ENCODE results near the gene DSCAML1. TPM values are rescaled to one million over a fixed set of nuclear protein-coding genes. Genes with fewer than 3 reads are reported as not detected.

The DSCAML1 gene
- total RNA-seq, 1 experiment from 2014 or later = not detected

DNA sequence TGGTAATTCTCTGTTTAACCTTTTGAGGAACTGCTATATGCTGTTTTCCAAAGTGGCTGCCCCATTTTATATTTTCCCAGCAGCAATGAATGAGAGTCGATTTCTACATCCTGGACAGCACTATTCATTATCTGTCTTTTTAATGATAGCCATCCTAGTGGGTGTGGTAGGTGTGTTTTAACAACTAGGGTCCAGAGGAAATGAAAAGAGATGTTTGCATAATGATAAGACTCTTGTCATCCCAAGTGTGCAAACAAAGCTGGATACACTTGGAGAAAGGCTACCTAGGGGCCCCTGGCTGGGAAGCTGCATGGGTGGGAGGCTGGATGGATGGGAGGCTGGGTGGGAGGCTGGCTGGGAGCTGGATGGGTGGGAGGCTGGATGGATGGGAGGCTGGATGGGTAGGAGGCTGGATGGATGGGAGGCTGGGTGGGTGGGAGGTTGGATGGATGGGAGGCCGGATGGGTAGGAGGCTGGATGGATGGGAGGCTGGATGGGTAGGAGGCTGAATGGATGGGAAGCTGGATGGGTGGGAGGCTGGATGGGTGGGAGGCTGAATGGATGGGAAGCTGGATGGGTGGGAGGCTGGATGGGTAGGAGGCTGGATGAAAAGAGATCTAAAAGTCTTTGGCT, 158.0 kb downstream of the DSCAML1 start:
- no TSS peak for BruUV-seq (replicated peaks)
- H2AFZ ChIP-seq (ENCODE audit: low read depth, low read length, poor library complexity, severe bottlenecking) = no peak overlapping the region
- peaks cover 44% of the 10 kb centered on the region for H3K27me3 ChIP-seq (ENCODE audit: insufficient read depth, low read length)
- ATAC-seq (no peak), DNase-seq (ENCODE audit: low read depth, low spot score) (no peak)
- no peaks in the 10 kb centered on the region for H3K36me3 ChIP-seq (ENCODE audit: control insufficient read depth in 1 of 2, insufficient read depth in 2 of 2, low read length in 2 of 2)
- H3K27ac ChIP-seq (ENCODE audit: low read depth, low read length) = no peak overlapping the region
- no peaks in the 10 kb centered on the region for H3K4me1 ChIP-seq (ENCODE audit: control insufficient read depth in 1 of 2, insufficient read depth in 2 of 2, low read length in 2 of 2)
- no peak overlapping the region for H3K4me3 ChIP-seq (replicated peaks in 1 of 2; ENCODE audit: low read depth in 1 of 2, low read length in 2 of 2)
- H3K9me2 ChIP-seq (ENCODE audit: insufficient read depth) = no peaks in the 10 kb centered on the region
- ChIA-PET RAD21 (ENCODE audit: low non-redundant PET in 1 of 2, low total read pairs in 2 of 2, uncharacterized antibody in 2 of 2, unreplicated experiment in 2 of 2) (interaction anchor here in 1 of 2 experiments (0.6 kb wide), 1 partner anchor 33 kb away, joined by 3 read pairs; no protein-coding TSS in a partner anchor), CTCF (no interaction called here), POLR2A (no interaction called here)
- intact Hi-C loops (cut with micrococcal nuclease) = no loop called here
- H4K20me1 ChIP-seq (ENCODE audit: insufficient read depth) = no peaks in the 10 kb centered on the region
- H3K9me3 ChIP-seq (ENCODE audit: control insufficient read depth in 1 of 2, insufficient read depth in 1 of 2, low read depth in 1 of 2, low read length in 2 of 2) = no peaks in the 10 kb centered on the region
- no peaks in the 10 kb centered on the region for H3K79me2 ChIP-seq (ENCODE audit: insufficient read depth, low read length)
- H3K9ac ChIP-seq (ENCODE audit: low read length) = no peak overlapping the region
- TF ChIP-seq RAD21 (IDR thresholded peaks at IDR 0.05; ENCODE audit: low read depth) (no peak), ZFX (IDR thresholded peaks at IDR 0.05) (no peak), POLR2AphosphoS5 (IDR thresholded peaks at IDR 0.05; ENCODE audit: low read depth, low read length) (no peak), EGR1 (IDR thresholded peaks at IDR 0.05; ENCODE audit: low read depth) (no peak)
- no peak overlapping the region for H3K4me2 ChIP-seq (ENCODE audit: low read length)

DNA sequence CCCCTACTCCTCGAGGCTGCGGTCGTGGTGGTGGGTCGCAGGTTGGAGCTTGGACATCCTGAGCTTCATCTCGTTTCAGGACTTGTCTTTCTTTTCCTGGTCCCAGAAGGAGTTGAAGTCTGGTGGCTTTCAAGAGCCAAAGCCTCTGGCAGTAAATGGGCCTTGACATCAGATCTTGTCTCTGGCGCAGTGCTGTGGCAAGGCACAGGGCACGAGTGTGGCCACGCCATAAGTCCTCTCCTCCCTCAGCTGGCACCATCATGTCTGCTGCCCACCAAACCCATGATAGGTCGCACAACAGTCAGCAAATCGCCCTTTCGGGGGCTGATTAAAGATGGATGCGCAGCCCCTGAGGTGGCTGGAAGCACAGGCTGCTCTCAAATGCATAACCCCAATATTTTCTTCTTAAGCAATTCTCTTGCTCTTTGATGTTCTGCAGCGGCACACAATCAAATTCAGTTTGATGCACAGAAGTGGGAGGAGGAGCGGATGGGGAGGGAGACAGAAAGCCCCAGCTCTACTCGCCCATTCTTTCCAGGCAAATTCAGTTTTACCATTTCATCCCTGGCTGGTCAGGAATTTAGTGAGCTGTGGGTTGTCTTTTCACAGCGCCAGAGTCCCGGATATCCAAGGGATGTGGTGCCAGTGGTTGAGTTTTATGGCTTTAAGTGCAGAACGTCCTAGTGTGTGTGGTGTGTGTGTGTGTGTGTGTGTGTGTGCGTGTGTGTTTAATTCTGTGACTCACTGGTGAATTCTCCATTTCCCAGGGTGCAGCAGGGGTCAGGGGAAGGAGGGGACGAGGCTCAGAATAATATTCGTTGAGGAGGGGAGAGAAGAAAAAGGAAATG, 162.0 kb downstream of the DSCAML1 start:
- H3K4me2 ChIP-seq (ENCODE audit: low read length) = no peak overlapping the region
- ATAC-seq = no peak

More for the DNA sequence above, 162.0 kb downstream of the DSCAML1 start:
- TF ChIP-seq POLR2AphosphoS5 (IDR thresholded peaks at IDR 0.05; ENCODE audit: low read depth, low read length) (no peak), POLR2A (IDR thresholded peaks at IDR 0.05; ENCODE audit: borderline replicate concordance, extremely low read depth, insufficient read depth, insufficient read length) (no peak), CBX3 (IDR thresholded peaks at IDR 0.05; ENCODE audit: low read depth) (no peak), ZFX (IDR thresholded peaks at IDR 0.05) (no peak), EZH2 (IDR thresholded peaks at IDR 0.05) (no peak), YY1 (IDR thresholded peaks at IDR 0.05; ENCODE audit: extremely low read depth, insufficient replicate concordance, low read depth, low read length) (no peak)
- TF ChIP-seq, protein P1, sequence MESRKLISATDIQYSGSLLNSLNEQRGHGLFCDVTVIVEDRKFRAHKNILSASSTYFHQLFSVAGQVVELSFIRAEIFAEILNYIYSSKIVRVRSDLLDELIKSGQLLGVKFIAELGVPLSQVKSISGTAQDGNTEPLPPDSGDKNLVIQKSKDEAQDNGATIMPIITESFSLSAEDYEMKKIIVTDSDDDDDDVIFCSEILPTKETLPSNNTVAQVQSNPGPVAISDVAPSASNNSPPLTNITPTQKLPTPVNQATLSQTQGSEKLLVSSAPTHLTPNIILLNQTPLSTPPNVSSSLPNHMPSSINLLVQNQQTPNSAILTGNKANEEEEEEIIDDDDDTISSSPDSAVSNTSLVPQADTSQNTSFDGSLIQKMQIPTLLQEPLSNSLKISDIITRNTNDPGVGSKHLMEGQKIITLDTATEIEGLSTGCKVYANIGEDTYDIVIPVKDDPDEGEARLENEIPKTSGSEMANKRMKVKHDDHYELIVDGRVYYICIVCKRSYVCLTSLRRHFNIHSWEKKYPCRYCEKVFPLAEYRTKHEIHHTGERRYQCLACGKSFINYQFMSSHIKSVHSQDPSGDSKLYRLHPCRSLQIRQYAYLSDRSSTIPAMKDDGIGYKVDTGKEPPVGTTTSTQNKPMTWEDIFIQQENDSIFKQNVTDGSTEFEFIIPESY (IDR thresholded peaks at IDR 0.05; ENCODE audit: extremely low read depth, insufficient replicate concordance, low read length) = no peak
- TF ChIP-seq, protein P2, sequence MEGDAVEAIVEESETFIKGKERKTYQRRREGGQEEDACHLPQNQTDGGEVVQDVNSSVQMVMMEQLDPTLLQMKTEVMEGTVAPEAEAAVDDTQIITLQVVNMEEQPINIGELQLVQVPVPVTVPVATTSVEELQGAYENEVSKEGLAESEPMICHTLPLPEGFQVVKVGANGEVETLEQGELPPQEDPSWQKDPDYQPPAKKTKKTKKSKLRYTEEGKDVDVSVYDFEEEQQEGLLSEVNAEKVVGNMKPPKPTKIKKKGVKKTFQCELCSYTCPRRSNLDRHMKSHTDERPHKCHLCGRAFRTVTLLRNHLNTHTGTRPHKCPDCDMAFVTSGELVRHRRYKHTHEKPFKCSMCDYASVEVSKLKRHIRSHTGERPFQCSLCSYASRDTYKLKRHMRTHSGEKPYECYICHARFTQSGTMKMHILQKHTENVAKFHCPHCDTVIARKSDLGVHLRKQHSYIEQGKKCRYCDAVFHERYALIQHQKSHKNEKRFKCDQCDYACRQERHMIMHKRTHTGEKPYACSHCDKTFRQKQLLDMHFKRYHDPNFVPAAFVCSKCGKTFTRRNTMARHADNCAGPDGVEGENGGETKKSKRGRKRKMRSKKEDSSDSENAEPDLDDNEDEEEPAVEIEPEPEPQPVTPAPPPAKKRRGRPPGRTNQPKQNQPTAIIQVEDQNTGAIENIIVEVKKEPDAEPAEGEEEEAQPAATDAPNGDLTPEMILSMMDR (IDR thresholded peaks at IDR 0.05 in 2 of 3, conservative IDR thresholded peaks at IDR 0.05 in 1 of 3; ENCODE audit: borderline replicate concordance in 1 of 3, insufficient read depth in 1 of 3, low read depth in 2 of 3, low read length in 2 of 3) = no peak
- TF ChIP-seq, protein P3, sequence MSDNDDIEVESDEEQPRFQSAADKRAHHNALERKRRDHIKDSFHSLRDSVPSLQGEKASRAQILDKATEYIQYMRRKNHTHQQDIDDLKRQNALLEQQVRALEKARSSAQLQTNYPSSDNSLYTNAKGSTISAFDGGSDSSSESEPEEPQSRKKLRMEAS (IDR thresholded peaks at IDR 0.05) = no peak
- ChIA-PET RAD21 (ENCODE audit: low non-redundant PET in 1 of 2, low total read pairs in 2 of 2, uncharacterized antibody in 2 of 2, unreplicated experiment in 2 of 2) (no interaction called here), CTCF (no interaction called here), POLR2A (no interaction called here)
- BruUV-seq (replicated peaks) = no TSS peak
- Histone ChIP-seq H3K36me3 (ENCODE audit: control insufficient read depth in 1 of 2, insufficient read depth in 2 of 2, low read length in 2 of 2) (no peaks in the 10 kb centered on the region), H3K79me2 (ENCODE audit: insufficient read depth, low read length) (no peaks in the 10 kb centered on the region), H3K27ac (ENCODE audit: low read depth, low read length) (no peak overlapping the region), H3K4me1 (ENCODE audit: control insufficient read depth in 1 of 2, insufficient read depth in 2 of 2, low read length in 2 of 2) (no peaks in the 10 kb centered on the region), H3K9me2 (ENCODE audit: insufficient read depth) (no peaks in the 10 kb centered on the region), H3K9ac (ENCODE audit: low read length) (no peak overlapping the region), H2AFZ (ENCODE audit: low read depth, low read length, poor library complexity, severe bottlenecking) (no peak overlapping the region), H3K9me3 (ENCODE audit: control insufficient read depth in 1 of 2, insufficient read depth in 1 of 2, low read depth in 1 of 2, low read length in 2 of 2) (no peaks in the 10 kb centered on the region), H3K27me3 (ENCODE audit: insufficient read depth, low read length) (peaks cover 23% of the 10 kb centered on the region), H4K20me1 (ENCODE audit: insufficient read depth) (no peaks in the 10 kb centered on the region), H3K4me3 (replicated peaks in 1 of 2; ENCODE audit: low read depth in 1 of 2, low read length in 2 of 2) (no peak overlapping the region)
- no peak for DNase-seq (ENCODE audit: low read depth, low spot score)
- intact Hi-C loops (cut with micrococcal nuclease) = no loop called here

Data from HCT116 (cell line).